HG03175 (cell line): Measurements from ENCODE around the gene GRAMD4.

Source experiments
- ATAC-seq: cut with Tn5 transposase; IDR thresholded peaks from one replicate; pipeline ENCODE4 v1.9.1; 2021; ENCODE audit warnings: mild to moderate bottlenecking, moderate library complexity; ENCODE audit not compliant: unreplicated experiment

Gene GRAMD4

DNA sequence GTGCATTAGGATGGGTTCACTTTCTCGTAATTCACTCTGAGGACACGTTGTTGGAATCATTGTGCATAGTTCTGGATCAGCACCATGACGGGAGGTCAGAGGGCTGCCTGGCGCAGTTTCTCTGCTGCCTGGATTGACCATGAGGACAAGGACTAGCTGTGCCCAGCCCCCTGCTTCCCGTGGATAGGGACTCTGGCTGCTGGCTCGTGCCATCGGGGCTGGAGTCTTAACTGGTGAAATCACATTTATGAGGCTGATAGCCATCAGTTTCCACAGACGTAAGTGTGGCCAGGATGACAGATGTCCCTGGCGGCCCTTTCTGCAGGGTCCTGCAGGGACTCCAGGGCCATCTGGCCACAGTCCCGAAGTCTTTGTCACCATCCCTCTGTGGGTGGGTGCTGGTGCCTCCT, 24.1 kb upstream of the GRAMD4 start:
- no peak for ATAC-seq

DNA sequence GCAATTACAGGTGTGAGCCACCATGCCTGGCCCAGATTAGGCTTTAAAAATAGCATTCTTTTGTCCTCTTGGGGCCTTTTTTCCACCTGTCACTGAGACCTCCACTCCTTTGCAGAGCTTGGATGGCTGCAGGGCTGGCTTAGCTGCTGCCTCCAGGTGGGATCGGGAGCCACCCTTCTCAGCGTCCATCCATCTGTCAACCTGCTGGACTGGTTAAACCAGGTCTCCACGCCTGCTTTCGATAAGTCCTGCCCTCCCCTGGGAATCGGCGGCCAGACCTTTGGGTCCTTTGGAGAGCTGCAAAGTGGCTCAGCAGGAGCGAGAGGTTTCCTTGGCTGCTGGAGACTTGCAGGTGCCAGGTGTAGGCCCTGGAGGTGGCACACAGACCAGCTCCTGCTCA, 23.4 kb upstream of the GRAMD4 start:
- ATAC-seq: no peak

DNA sequence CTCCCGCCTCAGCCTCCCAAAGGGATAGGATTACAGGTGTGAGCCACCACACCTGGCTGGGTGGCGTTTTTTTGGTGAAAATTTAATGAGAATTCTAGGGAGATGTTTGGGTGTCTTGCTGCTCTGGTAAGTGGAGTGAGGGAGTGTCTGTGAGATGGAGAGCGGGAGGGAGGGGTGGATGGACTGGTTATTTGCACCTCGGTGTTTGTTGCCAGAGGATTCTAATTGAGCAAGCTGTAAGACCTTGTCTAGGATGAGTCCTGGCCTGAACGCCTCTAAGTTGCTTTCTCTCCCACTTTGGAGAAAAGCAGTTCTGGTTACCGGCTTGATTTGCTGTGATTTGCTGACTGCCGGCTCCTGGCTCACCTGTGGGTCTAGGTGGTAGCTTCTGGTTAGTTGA, 22.0 kb upstream of the GRAMD4 start:
- no peak for ATAC-seq

DNA sequence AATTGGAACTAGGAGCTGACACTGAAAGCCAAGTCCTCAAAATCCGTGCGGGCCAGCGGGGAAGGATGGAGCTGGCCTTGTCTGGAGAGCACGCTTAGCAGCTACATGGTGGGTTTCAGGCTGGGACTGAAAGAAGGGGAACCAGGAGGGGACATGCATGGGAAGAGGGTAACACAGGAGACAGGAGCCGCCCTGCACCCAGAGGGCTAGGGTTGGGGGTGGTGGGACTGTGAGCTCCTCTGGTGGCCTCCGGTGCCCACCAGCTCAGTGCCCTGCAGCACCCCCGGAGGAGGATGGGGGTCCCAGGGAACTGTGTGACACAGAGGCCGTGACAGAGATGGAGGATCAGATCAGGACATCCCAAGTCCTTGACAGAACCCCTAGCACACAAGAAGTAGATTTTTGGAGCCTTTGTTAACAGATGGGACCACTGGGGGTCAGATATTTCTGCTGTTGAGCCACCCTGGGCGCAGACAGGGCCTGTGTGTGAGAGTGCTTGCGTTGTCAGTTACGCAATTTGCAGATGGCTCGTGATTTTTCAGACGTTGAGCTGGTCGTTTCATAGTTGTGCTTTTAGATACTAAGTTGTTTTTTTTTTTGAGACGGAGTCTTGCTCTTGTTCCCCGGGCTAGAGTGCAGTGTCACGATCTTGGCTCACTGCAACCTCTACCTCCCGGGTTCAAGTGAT, 21.3 kb upstream of the GRAMD4 start:
- ATAC-seq: no peak

DNA sequence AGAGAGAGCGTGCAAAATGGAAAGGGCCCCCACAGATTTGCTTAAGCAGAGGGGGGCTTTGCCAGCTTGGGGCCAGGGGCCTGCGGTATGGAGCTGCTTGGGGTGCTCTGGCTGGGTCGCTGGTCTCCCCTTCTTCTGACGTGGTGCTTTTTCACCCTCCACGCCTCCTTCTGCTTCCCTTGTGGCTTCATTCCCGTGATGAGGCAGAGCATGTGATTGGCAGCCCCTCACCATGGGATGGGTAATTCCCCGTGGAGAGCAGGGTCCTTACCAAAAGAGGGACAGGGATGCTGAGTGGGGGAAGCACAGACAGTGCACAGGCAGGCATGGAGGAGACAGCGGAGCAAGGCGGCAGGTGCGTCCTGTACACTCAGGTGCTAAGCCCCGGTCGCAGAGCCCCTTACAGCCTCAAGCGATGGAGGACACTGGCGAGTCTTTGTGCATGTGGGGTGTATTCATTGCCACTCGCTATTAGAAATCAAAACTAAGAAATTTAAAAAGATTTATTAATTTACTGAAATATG, 19.9 kb upstream of the GRAMD4 start:
- no peak for ATAC-seq

DNA sequence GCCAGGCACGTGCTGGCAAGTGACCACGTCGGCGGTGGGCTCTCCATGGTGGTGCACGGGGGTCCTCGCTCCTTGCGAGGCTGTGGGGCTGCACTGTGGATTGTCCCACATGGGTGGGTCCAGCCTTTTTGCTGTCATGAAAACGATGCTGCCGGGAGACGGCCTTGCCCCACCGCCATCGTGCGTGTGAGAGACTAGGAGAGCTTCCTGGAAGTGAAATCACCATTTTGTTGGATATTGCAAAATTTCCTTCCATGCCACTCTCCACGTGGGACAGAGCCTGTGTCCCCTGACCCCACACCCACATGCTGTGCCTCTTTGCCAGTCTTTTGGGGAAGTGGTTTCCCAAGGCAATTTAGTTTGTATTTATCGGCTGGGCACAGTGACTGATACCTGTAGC, 18.2 kb upstream of the GRAMD4 start:
- no peak for ATAC-seq

DNA sequence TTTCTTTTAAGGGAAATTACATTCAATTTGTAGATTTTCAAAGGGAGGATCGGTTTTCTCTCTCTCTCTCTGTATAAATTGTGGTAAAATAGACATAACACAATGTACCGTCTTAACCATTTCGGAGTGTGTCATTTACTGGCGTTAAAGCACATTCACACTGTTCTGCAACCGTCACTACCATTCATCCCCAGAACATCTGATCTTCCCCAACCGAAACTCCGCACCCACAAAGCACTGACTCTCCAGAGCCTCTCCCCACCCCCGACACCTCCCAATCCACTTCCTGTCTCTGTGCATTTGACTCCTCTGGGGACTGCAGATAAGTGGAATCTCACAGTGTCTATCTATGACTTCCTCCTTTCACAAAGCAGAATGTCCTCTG, 15.9 kb upstream of the GRAMD4 start:
- ATAC-seq: no peak

DNA sequence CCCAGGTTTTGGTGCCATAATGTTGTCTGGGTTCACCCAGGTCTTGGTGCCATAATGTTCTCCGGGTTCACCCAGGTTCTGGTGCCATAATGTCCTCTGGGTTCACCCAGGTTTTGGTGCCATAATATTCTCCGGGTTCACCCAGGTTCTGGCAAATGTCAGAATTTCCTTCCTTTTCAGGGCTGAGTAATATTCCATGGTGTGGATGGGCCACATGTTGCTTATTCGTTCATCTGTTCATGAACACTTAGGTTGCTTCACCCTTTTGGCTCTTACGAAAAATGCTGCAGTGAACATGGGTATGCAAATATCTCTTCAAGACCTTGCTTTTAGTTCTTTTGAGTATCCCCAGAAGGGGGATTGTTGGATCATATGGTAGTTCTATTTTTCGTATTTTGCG, 15.1 kb upstream of the GRAMD4 start:
- ATAC-seq: no peak

DNA sequence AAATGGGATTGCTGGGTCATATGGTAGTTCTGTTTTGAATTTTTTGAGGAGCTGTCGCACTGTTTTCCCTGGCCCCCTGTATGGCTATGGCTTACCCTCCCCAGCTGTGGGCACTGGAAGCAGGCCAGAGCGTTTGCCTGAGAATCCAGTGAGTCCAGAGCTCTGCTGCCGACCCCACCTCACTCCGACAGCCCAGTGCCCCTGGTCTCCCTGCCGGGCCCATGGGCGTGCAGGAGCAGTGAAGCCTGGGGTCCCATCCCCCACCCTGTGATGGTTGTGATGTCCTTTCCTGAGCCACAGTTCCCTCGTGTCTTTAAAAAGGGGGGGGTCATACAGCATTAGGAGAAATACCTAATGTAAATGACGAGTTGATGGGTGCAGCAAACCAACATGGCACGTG, 13.3 kb upstream of the GRAMD4 start:
- no peak for ATAC-seq

DNA sequence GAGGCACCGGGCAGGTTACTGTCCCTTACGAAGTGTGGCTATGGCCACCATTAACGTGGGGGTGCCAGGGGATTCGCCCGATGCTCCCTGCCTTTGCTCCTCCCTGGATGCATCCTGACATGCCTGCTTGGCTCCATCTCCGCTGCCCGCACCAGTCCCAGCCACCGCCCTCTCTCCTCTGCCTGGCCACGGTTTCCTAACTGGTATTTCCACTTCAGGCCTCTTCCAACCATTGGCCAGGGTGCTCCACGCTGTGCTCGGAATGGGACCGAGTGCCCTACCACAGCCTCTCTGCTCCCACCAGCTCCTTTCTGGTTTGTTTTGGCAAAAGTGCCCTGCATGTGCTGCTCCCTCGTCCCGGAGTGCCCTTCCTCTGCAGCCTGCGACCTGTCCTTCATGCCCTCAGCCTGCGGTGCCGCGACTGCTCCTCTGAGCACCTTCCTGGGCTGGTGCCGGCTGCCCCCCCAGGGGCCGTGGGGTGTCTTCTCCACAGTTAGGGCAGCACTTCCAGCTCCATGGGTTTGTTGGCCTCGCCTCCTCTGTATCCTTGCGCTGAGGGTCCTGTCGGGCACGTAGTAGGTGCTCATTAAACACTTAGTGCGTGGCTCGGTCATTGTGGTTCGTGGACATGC, 12.6 kb upstream of the GRAMD4 start:
- no peak for ATAC-seq

DNA sequence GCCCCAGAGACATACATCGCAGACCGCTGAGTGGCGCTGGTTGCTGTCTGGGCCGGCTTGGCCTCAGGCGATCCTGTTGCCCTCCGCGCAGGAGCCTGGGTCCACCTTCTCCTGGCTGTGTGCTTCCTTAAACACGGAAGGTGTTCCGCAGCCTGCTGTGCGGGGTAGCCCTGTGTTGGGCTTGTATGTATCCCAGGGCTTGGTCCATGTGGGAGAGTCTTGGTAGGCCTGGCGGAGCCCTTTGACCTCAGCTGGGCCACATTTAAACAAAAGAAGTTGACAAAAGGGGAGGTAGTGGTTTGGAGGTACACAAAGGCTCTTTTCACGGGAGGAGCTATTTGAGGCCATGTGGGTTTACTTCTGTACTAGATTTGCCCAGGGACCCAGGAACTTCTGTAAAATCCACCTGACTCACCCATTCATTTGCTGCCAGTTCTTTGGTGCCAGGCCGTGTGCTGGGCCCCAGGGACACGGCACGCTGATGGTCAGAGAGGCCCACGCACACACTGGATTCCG, 11.0 kb upstream of the GRAMD4 start:
- ATAC-seq: no peak

DNA sequence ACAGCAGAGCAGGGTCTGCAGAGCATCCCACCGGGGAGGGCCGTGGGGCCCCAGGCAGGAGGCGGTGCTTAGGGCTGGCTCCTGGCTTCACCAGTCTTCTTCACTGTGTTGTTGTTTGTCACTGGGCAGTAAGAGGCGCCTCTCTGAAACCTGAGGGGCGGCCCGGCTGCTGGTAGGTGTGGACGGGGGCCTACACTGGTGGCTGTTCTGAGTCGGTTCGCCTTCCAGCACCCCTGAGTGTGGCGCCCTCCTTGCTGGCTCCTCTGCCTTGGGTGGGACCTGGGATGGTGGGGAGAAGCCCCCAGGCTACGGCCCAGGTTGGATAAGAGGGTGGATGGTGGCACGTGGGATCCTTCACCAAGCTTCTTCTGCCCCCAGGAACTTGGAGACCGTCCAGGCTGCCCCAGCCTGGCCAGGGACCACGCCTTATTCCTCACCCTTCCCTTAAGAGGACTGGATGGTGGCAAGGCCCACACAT, 10.4 kb upstream of the GRAMD4 start:
- ATAC-seq: no peak

DNA sequence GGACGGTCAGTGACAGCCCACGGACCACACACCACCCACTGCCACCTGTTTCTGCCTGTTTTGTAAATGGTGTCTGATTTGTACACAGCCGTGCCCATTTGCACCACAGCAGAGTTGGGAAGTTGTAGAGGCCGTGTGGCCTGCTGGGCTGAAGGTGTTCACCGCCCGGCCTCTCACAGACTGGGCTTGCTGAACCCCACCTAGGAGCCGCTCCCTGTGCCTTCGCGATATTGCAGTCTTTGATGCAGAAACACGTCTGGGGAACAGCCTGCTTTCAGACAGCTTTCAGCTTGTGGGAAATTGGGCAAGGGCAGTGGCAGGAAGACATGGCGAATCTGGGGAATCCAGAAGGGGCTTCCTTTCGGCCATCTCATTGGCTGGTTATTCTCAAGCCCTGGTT, 9.8 kb upstream of the GRAMD4 start:
- ATAC-seq: no peak

DNA sequence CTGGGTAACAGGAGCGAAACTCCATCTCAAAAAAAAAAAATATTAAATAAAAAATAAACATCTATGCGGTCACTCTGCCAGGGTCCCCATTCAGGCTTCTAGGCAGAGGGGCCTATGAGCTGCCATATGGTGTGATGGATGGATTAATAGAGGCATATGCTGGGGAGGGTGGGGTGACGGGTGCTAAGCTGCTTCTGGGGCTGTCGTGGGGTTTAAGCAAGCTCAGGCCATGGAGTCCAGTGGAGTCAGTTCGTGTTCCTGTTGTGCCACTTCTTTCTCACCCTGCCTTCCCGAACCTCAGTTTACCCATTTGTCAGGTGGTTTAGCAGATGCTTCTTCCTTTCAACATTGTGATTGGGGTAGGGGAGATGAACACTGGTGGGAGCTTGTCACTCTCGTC, 9.0 kb upstream of the GRAMD4 start:
- no peak for ATAC-seq

DNA sequence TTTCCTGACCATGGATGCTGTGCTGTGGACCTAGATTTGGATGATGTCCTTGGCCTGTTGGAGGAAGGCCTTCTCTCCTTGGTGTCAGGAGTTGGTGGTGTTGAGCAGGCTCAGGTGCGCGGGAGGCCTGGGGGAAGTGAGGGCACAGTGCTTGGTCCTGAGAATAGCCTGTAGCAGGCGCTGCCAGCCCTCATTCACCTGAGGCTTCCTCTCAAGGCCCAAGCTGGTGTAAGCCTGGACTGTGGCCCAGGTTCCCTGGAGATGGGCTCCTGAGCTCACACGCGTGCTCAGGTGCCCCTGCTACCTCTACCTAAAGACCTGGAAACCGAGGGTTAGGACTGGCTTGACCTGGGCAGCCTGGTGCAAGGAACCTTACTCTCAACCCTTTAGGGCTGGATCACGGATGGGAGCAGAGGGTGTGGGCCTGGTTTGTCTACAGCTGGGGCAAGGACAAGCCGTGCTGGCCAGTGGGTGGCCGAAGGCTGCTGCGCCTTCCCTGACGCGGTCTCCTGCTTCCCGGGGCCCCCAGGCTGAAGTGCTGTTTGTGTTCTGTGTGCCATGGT, 7.8 kb upstream of the GRAMD4 start:
- no peak for ATAC-seq

DNA sequence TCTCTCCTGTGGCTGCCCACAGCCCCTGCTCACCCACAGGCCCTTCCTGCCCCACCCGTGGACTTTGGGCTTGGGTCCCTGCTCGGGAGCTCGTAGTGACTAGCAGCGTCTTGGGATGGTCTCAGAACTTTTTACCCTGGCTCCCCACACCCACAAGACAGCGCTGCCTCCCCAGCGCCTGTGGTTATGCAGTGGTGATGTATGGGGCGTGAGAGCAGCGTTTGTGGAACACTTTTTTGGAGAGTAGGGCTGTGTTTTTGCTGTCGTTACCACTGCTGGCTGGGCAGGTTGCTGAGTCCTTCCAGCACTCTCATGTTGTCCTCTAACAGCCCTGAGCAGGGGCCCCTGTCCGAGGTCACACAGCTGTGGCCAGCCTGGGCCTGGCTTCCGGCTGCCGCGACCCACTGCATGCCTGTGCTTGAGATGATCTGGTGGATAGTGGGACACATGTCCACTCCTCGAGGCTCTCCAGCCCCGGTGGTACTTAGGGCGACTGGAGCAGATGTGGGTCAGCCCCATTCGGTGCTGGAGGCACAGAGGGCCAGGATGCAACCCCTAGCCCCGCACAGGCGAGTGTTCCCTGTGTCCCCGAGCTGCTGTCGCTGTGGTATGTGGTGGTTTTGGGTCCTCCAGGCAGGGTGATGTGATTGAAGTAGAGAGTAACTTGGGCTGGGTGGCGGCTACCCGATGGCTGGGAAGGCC, 7.1 kb upstream of the GRAMD4 start:
- no peak for ATAC-seq

DNA sequence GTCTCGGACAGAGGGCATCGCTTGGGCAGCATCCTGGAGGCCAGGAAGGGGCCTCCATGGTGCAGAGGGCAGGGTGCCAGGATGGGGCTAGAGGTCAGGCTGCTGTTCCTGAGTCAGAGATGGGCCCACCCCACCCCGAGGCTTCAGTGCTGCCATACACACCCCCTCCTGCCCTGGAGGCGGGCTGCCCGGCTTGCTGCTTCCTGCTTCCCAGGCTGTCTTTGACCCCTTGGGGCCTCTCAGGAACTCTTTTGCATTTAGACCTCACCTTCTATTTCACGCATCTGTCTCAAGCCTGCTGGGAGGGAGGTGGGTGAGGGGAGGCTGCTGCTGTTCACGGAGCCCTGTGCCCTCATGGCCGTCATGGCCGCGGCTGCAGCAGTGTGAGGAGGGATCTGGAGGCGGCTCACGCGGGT, 6.6 kb upstream of the GRAMD4 start:
- ATAC-seq: no peak

DNA sequence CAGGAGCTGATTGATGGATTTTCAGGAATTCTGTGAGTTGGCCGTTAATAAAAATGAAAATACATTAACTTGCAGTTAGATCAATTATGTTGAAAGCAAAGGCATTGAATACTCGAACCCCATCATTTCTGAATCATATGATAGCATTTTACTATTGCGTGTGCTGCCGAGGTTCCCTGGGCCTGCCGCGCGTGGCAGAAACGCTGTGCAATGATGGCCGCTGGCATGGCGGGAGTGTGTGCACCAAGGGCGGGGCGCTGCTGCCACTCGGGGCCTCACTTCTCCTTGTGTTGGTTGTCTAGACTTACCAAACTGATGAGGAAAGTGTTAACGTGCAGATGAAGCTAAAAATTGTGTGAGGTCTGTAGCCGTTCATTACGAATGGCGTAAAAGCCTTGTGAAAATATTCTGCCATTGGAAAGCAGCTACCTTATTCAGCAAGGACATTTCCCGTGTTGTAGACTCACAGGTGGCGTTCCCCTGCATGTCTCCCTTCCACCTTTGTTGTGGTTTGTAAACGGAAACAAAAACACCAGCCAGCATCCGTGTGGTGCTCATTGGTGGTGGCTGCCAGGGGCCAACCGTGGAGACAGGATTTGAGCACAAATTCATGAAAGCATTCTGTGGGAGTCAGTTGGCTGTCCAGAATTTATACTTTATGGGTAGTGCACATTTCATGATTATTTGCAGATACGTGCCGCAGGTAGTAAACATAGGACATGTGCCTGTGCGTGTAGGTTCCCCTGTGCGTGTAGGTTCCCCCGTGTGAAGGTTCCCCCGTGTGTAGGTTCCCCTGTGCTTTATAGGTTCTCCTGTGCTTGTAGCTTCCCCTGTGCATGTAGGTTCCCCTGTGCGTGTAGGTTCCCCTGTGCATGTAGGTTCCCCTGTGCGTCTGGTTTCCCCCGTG, 5.9 kb upstream of the GRAMD4 start:
- ATAC-seq: no peak

DNA sequence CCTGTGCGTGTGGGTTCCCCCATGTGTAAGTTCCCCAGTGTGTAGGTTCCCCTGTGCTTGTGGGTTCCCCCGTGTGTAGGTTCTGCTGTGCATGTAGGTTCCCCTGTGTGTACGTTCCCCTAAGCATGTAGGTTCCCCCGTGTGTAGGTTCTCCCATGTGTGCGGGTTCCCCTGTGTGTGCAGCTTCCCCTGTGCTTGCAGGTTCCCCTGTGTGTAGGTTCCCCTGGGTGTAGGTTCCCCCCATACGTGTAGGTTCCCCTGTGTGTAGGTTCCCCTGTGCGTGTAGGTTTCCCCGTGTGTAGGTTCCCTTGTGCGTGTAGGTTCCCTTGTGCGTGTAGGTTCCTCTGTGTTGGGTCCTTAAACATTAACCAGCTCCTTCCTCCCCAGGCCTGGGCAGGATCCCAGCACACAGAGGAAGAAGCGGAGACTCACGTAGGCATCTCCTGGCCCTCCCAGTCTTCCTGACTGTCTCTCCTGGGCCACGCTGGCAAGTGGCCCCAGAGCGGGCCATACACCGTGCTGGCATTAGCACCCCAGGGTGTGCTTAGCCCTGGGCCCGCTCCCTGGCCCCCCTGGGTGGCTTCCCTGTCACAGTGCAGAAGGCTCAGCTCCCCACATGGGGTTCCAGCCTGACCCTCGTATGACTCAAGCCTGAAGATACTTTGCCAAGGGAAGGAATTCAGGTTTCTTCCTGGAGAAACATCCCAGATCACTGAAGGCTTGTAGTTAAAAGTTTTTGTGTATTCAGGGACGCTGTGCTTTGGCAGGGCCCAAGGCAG, 2.8 kb upstream of the GRAMD4 start:
- no peak for ATAC-seq
